Upper lobe of left lung (tissue), 4 donors: ENCODE data around the gene CSPG4.
"Not testable (repeated sequence)": the region's sequence is repeated elsewhere in the genome, so short reads cannot be mapped to it uniquely, and the experiment has no call there.

Experiments used
- CTCF ChIP-seq, 6 experiments: fragments of 450-650 bp in 4 of 6; fragments of 200-600 bp in 2 of 6; sonication (generic) in 2 of 6; IDR thresholded peaks; one replicate each; pipeline ENCODE4 v1.5.1; 2016 to 2019; ENCODE audit warnings: antibody characterized with exemption in 6 of 6
- EP300 ChIP-seq, 4 donors: sonication (generic); formaldehyde crosslinking; IDR thresholded peaks; one replicate each; pipeline ENCODE4 v1.5.1; 2017; ENCODE audit warnings: antibody characterized with exemption in 4 of 4, control low read depth in 2 of 4
- POLR2A ChIP-seq, 4 donors: fragments of 450-650 bp; IDR thresholded peaks; one replicate each; pipeline ENCODE4 v1.5.1; 2016 to 2017; ENCODE audit warnings: antibody characterized with exemption in 4 of 4, mild to moderate bottlenecking in 2 of 4
- POLR2AphosphoS5 ChIP-seq, 2 donors: sonication (generic); formaldehyde crosslinking; IDR thresholded peaks; one replicate each; pipeline ENCODE4 v1.5.1; 2017; ENCODE audit warnings: antibody characterized with exemption in 2 of 2

- not testable (repeated sequence) for TF ChIP-seq CTCF, POLR2AphosphoS5, EP300, POLR2A (IDR thresholded peaks at IDR 0.05)
These were observed 20.3 kb downstream of the CSPG4 start for GRCh38 chr15:75692311-75692710.
